ENCODE data around the gene GMNN. TPM values are rescaled to one million over a fixed set of nuclear protein-coding genes. Genes with fewer than 3 reads are reported as not detected.

The GMNN gene
- total RNA-seq, 1 experiment from 2014 or later, result 53.1 TPM

- in situ Hi-C loops (cut with HindIII; ENCODE audit: low pct_unique_long_range_greater_than_20kb, low sequenced_read_pairs), result no loop called here
- no peaks in the 10 kb centered on the region for H3K9me3 ChIP-seq (ENCODE audit: control insufficient read depth, insufficient read depth, low read depth, low read length)
- H3K27me3 ChIP-seq (ENCODE audit: control insufficient read depth, insufficient read depth, low read length), result no peaks in the 10 kb centered on the region
- H3K4me1 ChIP-seq (ENCODE audit: control insufficient read depth, insufficient read depth, low read length), result no peaks in the 10 kb centered on the region
- TF ChIP-seq, protein P1, sequence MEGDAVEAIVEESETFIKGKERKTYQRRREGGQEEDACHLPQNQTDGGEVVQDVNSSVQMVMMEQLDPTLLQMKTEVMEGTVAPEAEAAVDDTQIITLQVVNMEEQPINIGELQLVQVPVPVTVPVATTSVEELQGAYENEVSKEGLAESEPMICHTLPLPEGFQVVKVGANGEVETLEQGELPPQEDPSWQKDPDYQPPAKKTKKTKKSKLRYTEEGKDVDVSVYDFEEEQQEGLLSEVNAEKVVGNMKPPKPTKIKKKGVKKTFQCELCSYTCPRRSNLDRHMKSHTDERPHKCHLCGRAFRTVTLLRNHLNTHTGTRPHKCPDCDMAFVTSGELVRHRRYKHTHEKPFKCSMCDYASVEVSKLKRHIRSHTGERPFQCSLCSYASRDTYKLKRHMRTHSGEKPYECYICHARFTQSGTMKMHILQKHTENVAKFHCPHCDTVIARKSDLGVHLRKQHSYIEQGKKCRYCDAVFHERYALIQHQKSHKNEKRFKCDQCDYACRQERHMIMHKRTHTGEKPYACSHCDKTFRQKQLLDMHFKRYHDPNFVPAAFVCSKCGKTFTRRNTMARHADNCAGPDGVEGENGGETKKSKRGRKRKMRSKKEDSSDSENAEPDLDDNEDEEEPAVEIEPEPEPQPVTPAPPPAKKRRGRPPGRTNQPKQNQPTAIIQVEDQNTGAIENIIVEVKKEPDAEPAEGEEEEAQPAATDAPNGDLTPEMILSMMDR (IDR thresholded peaks at IDR 0.05), result no peak
- TF ChIP-seq REST (IDR thresholded peaks at IDR 0.05; ENCODE audit: insufficient read depth in 1 of 2, low read depth in 2 of 2, low read length in 1 of 2), result no peak
- no peak for TF ChIP-seq SIN3A (IDR thresholded peaks at IDR 0.05; ENCODE audit: borderline replicate concordance, insufficient read depth, low read depth, low read length)
- TF ChIP-seq POLR2AphosphoS5 (IDR thresholded peaks at IDR 0.05; ENCODE audit: low read depth, low read length), result no peak
- no peak for TF ChIP-seq TCF7L2 (IDR thresholded peaks at IDR 0.05; ENCODE audit: low read depth, low read length)
- ChIA-PET POLR2A (no interaction called here), CTCF (no interaction called here)
- no peak overlapping the region for H3K27ac ChIP-seq (ENCODE audit: low read length)
- H3K36me3 ChIP-seq (ENCODE audit: control insufficient read depth, insufficient read depth, low read length), result no peaks in the 10 kb centered on the region
- DNase-seq (ENCODE audit: low read depth, low spot score) (no peak), ATAC-seq (no peak)
- intact Hi-C loops (cut with micrococcal nuclease; ENCODE audit: unreplicated experiment), result no loop called here
- BruUV-seq (replicated peaks), result no TSS peak
- H3K4me3 ChIP-seq (ENCODE audit: low read depth in 2 of 2, low read length in 2 of 2), result no peak overlapping the region
These were observed 49.6 kb downstream of the GMNN start for GRCh38 chr6:24824142-24824938.

DNA sequence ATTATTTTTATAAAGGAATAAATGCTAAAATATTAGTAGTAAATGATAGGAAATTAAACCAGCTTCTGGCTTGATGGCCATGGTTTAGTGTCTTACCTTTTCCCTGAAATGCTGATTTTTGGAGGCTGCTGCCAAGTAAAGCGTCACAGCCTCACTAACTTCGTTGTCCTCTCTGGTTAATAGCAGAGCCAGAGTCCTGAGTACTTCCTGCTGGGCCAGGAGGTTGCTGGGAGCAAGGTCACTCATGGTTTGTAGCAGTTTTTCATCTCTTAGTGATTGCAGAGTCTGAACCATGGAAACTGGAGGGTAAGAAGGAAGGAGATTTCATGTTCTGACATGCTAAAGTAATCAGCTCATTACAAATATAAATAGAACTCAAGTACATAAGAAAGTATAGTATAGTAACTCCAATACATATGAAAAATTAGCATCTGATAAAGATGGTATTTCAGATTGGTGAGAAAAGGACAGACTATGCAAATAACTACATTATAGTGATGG lies 50.4 kb downstream of the GMNN start:
- Histone ChIP-seq H3K4me3 (ENCODE audit: low read depth in 2 of 2, low read length in 2 of 2) (no peak overlapping the region), H3K27ac (ENCODE audit: low read length) (no peak overlapping the region), H3K36me3 (ENCODE audit: control insufficient read depth, insufficient read depth, low read length) (no peaks in the 10 kb centered on the region), H3K4me1 (ENCODE audit: control insufficient read depth, insufficient read depth, low read length) (no peaks in the 10 kb centered on the region), H3K27me3 (ENCODE audit: control insufficient read depth, insufficient read depth, low read length) (no peaks in the 10 kb centered on the region), H3K9me3 (ENCODE audit: control insufficient read depth, insufficient read depth, low read depth, low read length) (no peaks in the 10 kb centered on the region)
- CTCF ChIA-PET, result no interaction called here
- DNase-seq (ENCODE audit: low read depth, low spot score) (no peak), ATAC-seq (no peak)
- no TSS peak for BruUV-seq (replicated peaks)
- TF ChIP-seq REST (IDR thresholded peaks at IDR 0.05; ENCODE audit: insufficient read depth in 1 of 2, low read depth in 2 of 2, low read length in 1 of 2) (no peak), SIN3A (IDR thresholded peaks at IDR 0.05; ENCODE audit: borderline replicate concordance, insufficient read depth, low read depth, low read length) (no peak), POLR2AphosphoS5 (IDR thresholded peaks at IDR 0.05; ENCODE audit: low read depth, low read length) (no peak), TCF7L2 (IDR thresholded peaks at IDR 0.05; ENCODE audit: low read depth, low read length) (no peak)
- TF ChIP-seq, protein P1 (IDR thresholded peaks at IDR 0.05), result no peak
- intact Hi-C loops (cut with micrococcal nuclease; ENCODE audit: unreplicated experiment), result no loop called here
- in situ Hi-C loops (cut with HindIII; ENCODE audit: low pct_unique_long_range_greater_than_20kb, low sequenced_read_pairs), result no loop called here
- POLR2A ChIA-PET, result no interaction called here

All from Panc1 (cell line).